Spleen (tissue), 11 donors: ENCODE data around the gene TPST1. TPM values are rescaled to one million over a fixed set of nuclear protein-coding genes. Genes with fewer than 3 reads are reported as not detected.

Source experiments
- DNase-seq: peaks from one replicate; pipeline ENCODE4 v3.0.0-alpha.2; 2020
- H3K27ac ChIP-seq, 8 donors: fragments of 200-600 bp; sonication (generic) in 7 of 8; 1 replicate in 4 of 8; 2 replicates in 4 of 8; pipeline versions ENCODE4 v1.5.0 to v1.8.0; 2016 to 2021; ENCODE audit warnings: inconsistent platforms in 4 of 8, mild to moderate bottlenecking in 4 of 8, moderate library complexity in 1 of 8
- H3K27me3 ChIP-seq, 7 donors: fragments of 200-600 bp; sonication (generic) in 6 of 7; replicated peaks in 1 of 7; 1 replicate in 4 of 7; 2 replicates in 3 of 7; pipeline versions ENCODE4 v1.5.0 to v1.8.0; 2016 to 2021; ENCODE audit warnings: inconsistent platforms in 3 of 7, mild to moderate bottlenecking in 1 of 7
- H3K36me3 ChIP-seq, 6 donors: fragments of 200-600 bp; sonication (generic) in 5 of 6; 1 replicate in 4 of 6; 2 replicates in 2 of 6; pipeline versions ENCODE4 v1.5.0 to v1.8.0; 2016 to 2021; ENCODE audit warnings: inconsistent platforms in 2 of 6
- H3K4me1 ChIP-seq, 6 donors: fragments of 200-600 bp; sonication (generic) in 5 of 6; 1 replicate in 3 of 6; 2 replicates in 3 of 6; pipeline versions ENCODE4 v1.5.0 to v1.8.0; 2016 to 2021; ENCODE audit warnings: inconsistent platforms in 3 of 6
- H3K4me3 ChIP-seq, 8 donors: fragments of 200-600 bp; sonication (generic) in 7 of 8; 1 replicate in 4 of 8; 2 replicates in 4 of 8; pipeline versions ENCODE4 v1.5.0 to v1.8.0; 2016 to 2021; ENCODE audit warnings: inconsistent platforms in 4 of 8, mild to moderate bottlenecking in 4 of 8, moderate library complexity in 2 of 8
- H3K9me3 ChIP-seq, 8 donors: fragments of 200-600 bp; sonication (generic) in 7 of 8; 1 replicate in 4 of 8; 2 replicates in 4 of 8; pipeline versions ENCODE4 v1.5.0 to v1.8.0; 2016 to 2021; ENCODE audit warnings: inconsistent platforms in 4 of 8
- POLR2A ChIP-seq, 3 donors: fragments of 450-650 bp; IDR thresholded peaks; one replicate each; pipeline ENCODE4 v1.5.1; 2017; ENCODE audit warnings: antibody characterized with exemption in 3 of 3, mild to moderate bottlenecking in 1 of 3
- POLR2AphosphoS5 ChIP-seq, 3 donors: sonication (generic); formaldehyde crosslinking; IDR thresholded peaks; one replicate each; pipeline ENCODE4 v1.5.1; 2017; ENCODE audit warnings: antibody characterized with exemption in 3 of 3
- WGBS, 5 donors: extraction: QIAGEN DNeasy Blood & Tissue Kit in 3 of 5; methylation state at CpG; one replicate each; pipeline versions ENCODE4 v1.1.5 to v1.1.7; 2013 to 2018; 5-methylcytosine and 5-hydroxymethylcytosine counted together
- intact Hi-C: fragments of 100-400 bp; cut with DNase I; formaldehyde crosslinking; loops from one replicate; pipeline ENCODE4 v1.15.0; 2023; ENCODE audit warnings: low total_unique reads
- polyA plus RNA-seq, 3 donors: library from polyadenylated mRNA; stranded (reverse); fragments of 200-250 nt; gene quantifications; one replicate each; pipeline ENCODE4 v1.2.1, GENCODE V29; 2013
- total RNA-seq, 7 donors: library from RNA; depleted of rRNA in 3 of 7; stranded (reverse); fragments of >200 nt in 3 of 7; fragmentation: NEBNext Ultra II Directional in 4 of 7; extraction: Animal tissue kit (Norgen Biotek cat#: 25700) in 4 of 7; gene quantifications; one replicate each; pipeline versions ENCODE4 v1.1.0 to v1.2.1, GENCODE V29; 2016 to 2021
- TF ChIP-seq, protein P1 (sequence below), 11 experiments: fragments of 200-600 bp in 7 of 11; fragments of 450-650 bp in 4 of 11; sonication (generic) in 4 of 11; IDR thresholded peaks in 8 of 11; conservative IDR thresholded peaks in 3 of 11; 1 replicate in 7 of 11; 2 replicates in 4 of 11; pipeline versions ENCODE4 v1.4.0 to v1.8.0; 2016 to 2021; ENCODE audit warnings: antibody characterized with exemption in 11 of 11, inconsistent platforms in 4 of 11, mild to moderate bottlenecking in 1 of 11
- donor health status: healthy with polysubstance abuse.
- donor health status: DM: no; HTN: no; CAD: no; lungs with moderate emphysema.
- donor health status: DM: no; HTN: no; CAD: no.
- donor health status: Bipolar disorder and iron deficiency.
- donor health status: healthy.
- donor health status: DM: no; HTN: no; CAD: no.
- donor health status: DM: yes; HTN: yes; CAD: no.

The TPST1 gene
- total and polyA plus RNA-seq, 10 donors = 4.8 to 58.5 (median 27.1) TPM

DNA sequence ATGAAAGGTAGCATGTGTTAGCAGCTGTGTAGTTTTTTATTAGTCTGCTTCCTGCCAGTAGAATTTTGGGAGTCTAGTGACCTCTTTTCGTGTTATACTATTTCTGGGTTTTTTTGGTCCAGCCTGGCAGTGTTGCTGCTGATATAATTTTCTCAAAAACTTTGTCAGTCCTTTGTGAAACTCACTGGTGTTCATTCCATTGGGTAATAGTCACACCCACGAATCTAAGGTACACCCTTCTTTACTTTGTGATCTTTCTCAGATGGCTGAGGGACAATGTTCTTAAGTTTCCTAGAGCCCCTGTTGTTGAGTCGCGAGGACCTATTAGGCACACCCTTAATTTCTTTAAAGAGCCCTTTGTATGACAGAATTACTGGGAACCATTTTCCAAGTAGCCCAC is 52.3 kb downstream of the TPST1 start:
- TF ChIP-seq POLR2A (IDR thresholded peaks at IDR 0.05) (no peak), POLR2AphosphoS5 (IDR thresholded peaks at IDR 0.05) (no peak)
- TF ChIP-seq, protein P1, sequence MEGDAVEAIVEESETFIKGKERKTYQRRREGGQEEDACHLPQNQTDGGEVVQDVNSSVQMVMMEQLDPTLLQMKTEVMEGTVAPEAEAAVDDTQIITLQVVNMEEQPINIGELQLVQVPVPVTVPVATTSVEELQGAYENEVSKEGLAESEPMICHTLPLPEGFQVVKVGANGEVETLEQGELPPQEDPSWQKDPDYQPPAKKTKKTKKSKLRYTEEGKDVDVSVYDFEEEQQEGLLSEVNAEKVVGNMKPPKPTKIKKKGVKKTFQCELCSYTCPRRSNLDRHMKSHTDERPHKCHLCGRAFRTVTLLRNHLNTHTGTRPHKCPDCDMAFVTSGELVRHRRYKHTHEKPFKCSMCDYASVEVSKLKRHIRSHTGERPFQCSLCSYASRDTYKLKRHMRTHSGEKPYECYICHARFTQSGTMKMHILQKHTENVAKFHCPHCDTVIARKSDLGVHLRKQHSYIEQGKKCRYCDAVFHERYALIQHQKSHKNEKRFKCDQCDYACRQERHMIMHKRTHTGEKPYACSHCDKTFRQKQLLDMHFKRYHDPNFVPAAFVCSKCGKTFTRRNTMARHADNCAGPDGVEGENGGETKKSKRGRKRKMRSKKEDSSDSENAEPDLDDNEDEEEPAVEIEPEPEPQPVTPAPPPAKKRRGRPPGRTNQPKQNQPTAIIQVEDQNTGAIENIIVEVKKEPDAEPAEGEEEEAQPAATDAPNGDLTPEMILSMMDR (IDR thresholded peaks at IDR 0.05 in 8 of 11, conservative IDR thresholded peaks at IDR 0.05 in 3 of 11) = no peak
- Histone ChIP-seq H3K4me1 (peaks cover 0 to 12% (median 0%) of the 10 kb centered on the region in 6 donors), H3K4me3 (no peak overlapping the region), H3K36me3 (no peaks in the 10 kb centered on the region), H3K9me3 (no peaks in the 10 kb centered on the region), H3K27me3 (no peaks in the 10 kb centered on the region), H3K27ac (peak overlapping the region in 3 of 8 donors; percentile 73 to 89 (median 86))
- no peak for DNase-seq
- 84 to 92% (median 89%) methylated on average over 4 of the region's 4 CpGs for WGBS, 5 donors
- intact Hi-C loops = no loop called here

DNA sequence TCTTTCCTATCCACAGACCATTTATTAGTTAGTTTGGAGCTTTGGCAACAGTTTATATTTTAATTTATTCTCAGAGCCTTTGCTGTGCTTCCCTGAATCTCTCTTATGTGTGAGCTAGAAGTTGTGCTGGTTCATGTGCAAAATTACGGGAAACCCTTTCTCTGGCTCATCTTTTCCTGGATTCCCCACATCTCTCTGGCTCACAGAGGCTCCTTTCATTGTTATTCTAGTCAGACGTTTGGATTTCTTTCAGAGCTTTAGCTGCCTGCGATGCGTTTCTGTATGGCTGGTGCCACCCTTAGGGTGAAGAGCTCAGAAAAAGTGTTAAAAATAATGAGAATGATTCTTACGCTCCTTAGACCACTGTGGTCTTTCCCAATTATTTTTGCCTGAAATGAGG is 53.3 kb downstream of the TPST1 start:
- peaks cover 0 to 12% (median 0%) of the 10 kb centered on the region in 6 donors for H3K4me1 ChIP-seq
- H3K27ac ChIP-seq = peak overlapping the region in 1 of 8 donors; percentile 89
- H3K36me3 ChIP-seq = no peaks in the 10 kb centered on the region
- TF ChIP-seq, protein P1 (IDR thresholded peaks at IDR 0.05 in 8 of 11, conservative IDR thresholded peaks at IDR 0.05 in 3 of 11) = no peak
- no peak for TF ChIP-seq POLR2AphosphoS5 (IDR thresholded peaks at IDR 0.05)
- TF ChIP-seq POLR2A (IDR thresholded peaks at IDR 0.05) = no peak
- DNase-seq = no peak
- H3K9me3 ChIP-seq = peaks cover 0 to 5% (median 0%) of the 10 kb centered on the region in 8 donors
- H3K27me3 ChIP-seq = no peaks in the 10 kb centered on the region
- WGBS, 5 donors = 78 to 92% (median 88%) methylated on average over 5 of the region's 5 CpGs
- no peak overlapping the region for H3K4me3 ChIP-seq
- intact Hi-C loops = no loop called here

GRCh38 chr7:66261941-66262340 is 56.8 kb downstream of the TPST1 start:
- no peak overlapping the region for H3K4me3 ChIP-seq
- DNase-seq = no peak
- H3K36me3 ChIP-seq = peaks cover 0 to 9% (median 0%) of the 10 kb centered on the region in 6 donors
- H3K27ac ChIP-seq = no peak overlapping the region
- TF ChIP-seq POLR2AphosphoS5 (IDR thresholded peaks at IDR 0.05) (no peak), POLR2A (IDR thresholded peaks at IDR 0.05) (no peak)
- TF ChIP-seq, protein P1 (IDR thresholded peaks at IDR 0.05 in 8 of 11, conservative IDR thresholded peaks at IDR 0.05 in 3 of 11) = no peak
- H3K4me1 ChIP-seq = peaks cover 0 to 8% (median 0%) of the 10 kb centered on the region in 6 donors
- H3K27me3 ChIP-seq = no peaks in the 10 kb centered on the region
- peaks cover 12 to 39% (median 30%) of the 10 kb centered on the region in 8 donors for H3K9me3 ChIP-seq
- intact Hi-C loops = no loop called here

GRCh38 chr7:66263936-66264335 is 58.8 kb downstream of the TPST1 start:
- TF ChIP-seq, protein P1 (IDR thresholded peaks at IDR 0.05 in 8 of 11, conservative IDR thresholded peaks at IDR 0.05 in 3 of 11) = no peak
- TF ChIP-seq POLR2AphosphoS5 (IDR thresholded peaks at IDR 0.05) = no peak
- no peak for TF ChIP-seq POLR2A (IDR thresholded peaks at IDR 0.05)
- Histone ChIP-seq H3K27me3 (no peaks in the 10 kb centered on the region), H3K4me3 (no peak overlapping the region), H3K36me3 (peaks cover 0 to 9% (median 0%) of the 10 kb centered on the region in 6 donors), H3K4me1 (peaks cover 0 to 3% (median 0%) of the 10 kb centered on the region in 6 donors), H3K27ac (no peak overlapping the region), H3K9me3 (peaks cover 12 to 39% (median 30%) of the 10 kb centered on the region in 8 donors)
- DNase-seq = no peak
- intact Hi-C loops = no loop called here
- 89 to 98% (median 91%) methylated on average over 1 of the region's 1 CpG for WGBS, 5 donors
